HepG2 (cell line): Measurements from ENCODE around the gene JOSD1. TPM values are rescaled to one million over a fixed set of nuclear protein-coding genes. Genes with fewer than 3 reads are reported as not detected.

ENCODE experiments used
- FOXP1 ChIP-seq, 2 experiments: fragments of 450-650 bp in 1 of 2; IDR thresholded peaks; 2 replicates each; pipeline ENCODE4 v1.6.1; 2017 to 2018; ENCODE audit warnings: antibody characterized with exemption in 1 of 2
- HMG20A ChIP-seq: IDR thresholded peaks from 2 replicates; pipeline ENCODE4 v1.6.1; 2016; ENCODE audit warnings: borderline replicate concordance
- MAX ChIP-seq: IDR thresholded peaks from 2 replicates; pipeline ENCODE4 v1.6.1; 2012; ENCODE audit warnings: inconsistent platforms
- MYPOP ChIP-seq: sonication (generic); formaldehyde crosslinking; IDR thresholded peaks from 2 replicates; pipeline ENCODE4 v1.8.1; 2023; ENCODE audit warnings: mild to moderate bottlenecking, moderate library complexity, missing genetic modification reagents
- PHF5A ChIP-seq: IDR thresholded peaks from one replicate; pipeline ENCODE4 v1.6.1; 2018; ENCODE audit warnings: low read depth, missing genetic modification reagents; ENCODE audit not compliant: unreplicated experiment
- PPARG ChIP-seq: conservative IDR thresholded peaks from 2 replicates; pipeline ENCODE4 v1.6.1; 2016; ENCODE audit warnings: missing biosample characterization, missing genetic modification reagents
- XRCC5 ChIP-seq: fragments of 200-400 bp; formaldehyde crosslinking; optimal IDR thresholded peaks from 2 replicates; pipeline ENCODE3; 2017; ENCODE audit warnings: mild to moderate bottlenecking, low read length
- ZFP41 ChIP-seq: sonication (generic); formaldehyde crosslinking; IDR thresholded peaks from 2 replicates; pipeline ENCODE4 v1.4.0; 2020; ENCODE audit warnings: mild to moderate bottlenecking, missing genetic modification reagents, borderline replicate concordance
- ZNF7 ChIP-seq: IDR thresholded peaks from 2 replicates; pipeline ENCODE4 v1.6.1; 2016; ENCODE audit warnings: missing biosample characterization, missing genetic modification reagents
- polyA plus RNA-seq, 8 experiments: library from polyadenylated mRNA; depleted of rRNA in 3 of 8; stranded (reverse) in 7 of 8; unstranded in 1 of 8; fragments of >200 nt; fragmentation: Illumina TruSeq in 4 of 8; extraction: Trizol in 4 of 8; gene quantifications; 2 replicates each; pipeline versions ENCODE4 v1.2.1 to v1.2.3, GENCODE V29; 2011 to 2016; ENCODE audit warnings: low read depth in 4 of 8, missing spikeins in 1 of 8, mixed read lengths in 1 of 8; ENCODE audit not compliant: insufficient read depth in 1 of 8
- total RNA-seq, 5 experiments: library from RNA; depleted of rRNA; stranded (reverse); fragments of >200 nt; fragmentation: Illumina TruSeq; extraction: Trizol; gene quantifications; 2 replicates each; pipeline ENCODE4 v1.2.3, GENCODE V29; 2016; ENCODE audit warnings: low read depth in 1 of 5
- TF ChIP-seq, protein P1 (sequence below): sonication (generic); formaldehyde crosslinking; IDR thresholded peaks from 2 replicates; pipeline ENCODE4 v1.5.0; 2020; ENCODE audit warnings: mild to moderate bottlenecking, missing genetic modification reagents, borderline replicate concordance
- TF ChIP-seq, protein P2 (sequence below): IDR thresholded peaks from 2 replicates; pipeline ENCODE4 v1.6.1; 2012; ENCODE audit warnings: low read depth, low read length, improper control_type of control experiment
- TF ChIP-seq, protein P3 (sequence below): sonication (generic); formaldehyde crosslinking; IDR thresholded peaks from 2 replicates; pipeline ENCODE4 v1.8.1; 2023; ENCODE audit warnings: mild to moderate bottlenecking, inconsistent platforms, moderate library complexity, missing genetic modification reagents, borderline replicate concordance
- TF ChIP-seq, protein P4 (sequence below): sonication (generic); formaldehyde crosslinking; IDR thresholded peaks from 2 replicates; pipeline ENCODE4 v1.8.1; 2022; ENCODE audit warnings: mild to moderate bottlenecking, missing genetic modification reagents

The JOSD1 gene
- total and polyA plus RNA-seq, 2 of the 13 experiments (the other 11 are each of a cell fraction or from before 2014, with no cell fraction given): 31.7 to 38.4 TPM

- TF ChIP-seq, protein P1, sequence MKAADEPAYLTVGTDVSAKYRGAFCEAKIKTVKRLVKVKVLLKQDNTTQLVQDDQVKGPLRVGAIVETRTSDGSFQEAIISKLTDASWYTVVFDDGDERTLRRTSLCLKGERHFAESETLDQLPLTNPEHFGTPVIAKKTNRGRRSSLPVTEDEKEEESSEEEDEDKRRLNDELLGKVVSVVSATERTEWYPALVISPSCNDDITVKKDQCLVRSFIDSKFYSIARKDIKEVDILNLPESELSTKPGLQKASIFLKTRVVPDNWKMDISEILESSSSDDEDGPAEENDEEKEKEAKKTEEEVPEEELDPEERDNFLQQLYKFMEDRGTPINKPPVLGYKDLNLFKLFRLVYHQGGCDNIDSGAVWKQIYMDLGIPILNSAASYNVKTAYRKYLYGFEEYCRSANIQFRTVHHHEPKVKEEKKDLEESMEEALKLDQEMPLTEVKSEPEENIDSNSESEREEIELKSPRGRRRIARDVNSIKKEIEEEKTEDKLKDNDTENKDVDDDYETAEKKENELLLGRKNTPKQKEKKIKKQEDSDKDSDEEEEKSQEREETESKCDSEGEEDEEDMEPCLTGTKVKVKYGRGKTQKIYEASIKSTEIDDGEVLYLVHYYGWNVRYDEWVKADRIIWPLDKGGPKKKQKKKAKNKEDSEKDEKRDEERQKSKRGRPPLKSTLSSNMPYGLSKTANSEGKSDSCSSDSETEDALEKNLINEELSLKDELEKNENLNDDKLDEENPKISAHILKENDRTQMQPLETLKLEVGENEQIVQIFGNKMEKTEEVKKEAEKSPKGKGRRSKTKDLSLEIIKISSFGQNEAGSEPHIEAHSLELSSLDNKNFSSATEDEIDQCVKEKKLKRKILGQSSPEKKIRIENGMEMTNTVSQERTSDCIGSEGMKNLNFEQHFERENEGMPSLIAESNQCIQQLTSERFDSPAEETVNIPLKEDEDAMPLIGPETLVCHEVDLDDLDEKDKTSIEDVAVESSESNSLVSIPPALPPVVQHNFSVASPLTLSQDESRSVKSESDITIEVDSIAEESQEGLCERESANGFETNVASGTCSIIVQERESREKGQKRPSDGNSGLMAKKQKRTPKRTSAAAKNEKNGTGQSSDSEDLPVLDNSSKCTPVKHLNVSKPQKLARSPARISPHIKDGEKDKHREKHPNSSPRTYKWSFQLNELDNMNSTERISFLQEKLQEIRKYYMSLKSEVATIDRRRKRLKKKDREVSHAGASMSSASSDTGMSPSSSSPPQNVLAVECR (CRISPR knock-in tag): peak; percentile 29; the same call in 1 of the 2 replicates
- TF ChIP-seq XRCC5: peak; percentile 51
- 0 out of 2 replicates have a peak, but pooled peaks have one; percentile 6 for TF ChIP-seq MYPOP
- TF ChIP-seq MAX: peak; percentile 78
- TF ChIP-seq PHF5A: peak; percentile 45
- TF ChIP-seq, protein P2, sequence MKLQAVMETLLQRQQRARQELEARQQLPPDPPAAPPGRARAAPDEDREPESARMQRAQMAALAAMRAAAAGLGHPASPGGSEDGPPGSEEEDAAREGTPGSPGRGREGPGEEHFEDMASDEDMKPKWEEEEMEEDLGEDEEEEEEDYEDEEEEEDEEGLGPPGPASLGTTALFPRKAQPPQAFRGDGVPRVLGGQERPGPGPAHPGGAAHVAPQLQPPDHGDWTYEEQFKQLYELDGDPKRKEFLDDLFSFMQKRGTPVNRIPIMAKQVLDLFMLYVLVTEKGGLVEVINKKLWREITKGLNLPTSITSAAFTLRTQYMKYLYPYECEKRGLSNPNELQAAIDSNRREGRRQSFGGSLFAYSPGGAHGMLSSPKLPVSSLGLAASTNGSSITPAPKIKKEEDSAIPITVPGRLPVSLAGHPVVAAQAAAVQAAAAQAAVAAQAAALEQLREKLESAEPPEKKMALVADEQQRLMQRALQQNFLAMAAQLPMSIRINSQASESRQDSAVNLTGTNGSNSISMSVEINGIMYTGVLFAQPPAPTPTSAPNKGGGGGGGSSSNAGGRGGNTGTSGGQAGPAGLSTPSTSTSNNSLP: peak; percentile 33; the same call in 1 of the 2 replicates
- TF ChIP-seq FOXP1 (IDR thresholded peaks at IDR 0.05): peak; percentile 53; the same call in 1 of the 2 replicates
- no peak; the same call in 1 of the 2 replicates for TF ChIP-seq FOXP1 (CRISPR knock-in tag; IDR thresholded peaks at IDR 0.05)
- TF ChIP-seq, protein P3, sequence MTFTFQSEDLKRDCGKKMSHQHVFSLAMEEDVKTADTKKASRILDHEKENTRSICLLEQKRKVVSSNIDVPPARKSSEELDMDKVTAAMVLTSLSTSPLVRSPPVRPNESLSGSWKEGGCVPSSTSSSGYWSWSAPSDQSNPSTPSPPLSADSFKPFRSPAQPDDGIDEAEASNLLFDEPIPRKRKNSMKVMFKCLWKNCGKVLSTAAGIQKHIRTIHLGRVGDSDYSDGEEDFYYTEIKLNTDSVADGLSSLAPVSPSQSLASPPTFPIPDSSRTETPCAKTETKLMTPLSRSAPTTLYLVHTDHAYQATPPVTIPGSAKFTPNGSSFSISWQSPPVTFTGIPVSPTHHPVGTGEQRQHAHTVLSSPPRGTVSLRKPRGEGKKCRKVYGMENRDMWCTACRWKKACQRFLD (CRISPR knock-in tag): 0 out of 2 replicates have a peak, but pooled peaks have one; percentile 6
- no peak for TF ChIP-seq ZFP41
- TF ChIP-seq, protein P4, sequence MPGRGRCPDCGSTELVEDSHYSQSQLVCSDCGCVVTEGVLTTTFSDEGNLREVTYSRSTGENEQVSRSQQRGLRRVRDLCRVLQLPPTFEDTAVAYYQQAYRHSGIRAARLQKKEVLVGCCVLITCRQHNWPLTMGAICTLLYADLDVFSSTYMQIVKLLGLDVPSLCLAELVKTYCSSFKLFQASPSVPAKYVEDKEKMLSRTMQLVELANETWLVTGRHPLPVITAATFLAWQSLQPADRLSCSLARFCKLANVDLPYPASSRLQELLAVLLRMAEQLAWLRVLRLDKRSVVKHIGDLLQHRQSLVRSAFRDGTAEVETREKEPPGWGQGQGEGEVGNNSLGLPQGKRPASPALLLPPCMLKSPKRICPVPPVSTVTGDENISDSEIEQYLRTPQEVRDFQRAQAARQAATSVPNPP (CRISPR knock-in tag): no peak
- TF ChIP-seq HMG20A: peak; percentile 23; the same call in 1 of the 2 replicates
- TF ChIP-seq ZNF7 (CRISPR knock-in tag): no peak
- TF ChIP-seq PPARG (CRISPR knock-in tag): 0 out of 2 replicates have a peak, but pooled peaks have one; percentile 10
Measured at GRCh38 chr22:38705235-38706100, 4.7 kb upstream of the JOSD1 start, which contains the start of gene GTPBP1 (continued).
